Esophagus muscularis mucosa (tissue), 4 donors: ENCODE data around the gene LRRC3. TPM values are rescaled to one million over a fixed set of nuclear protein-coding genes. Genes with fewer than 3 reads are reported as not detected.
A peak's percentile ranks its signal among the peaks of the same experiment; 100 is the strongest.
"Not testable (repeated sequence)": the region's sequence is repeated elsewhere in the genome, so short reads cannot be mapped to it uniquely, and the experiment has no call there.

ENCODE experiments used
- DNase-seq: peaks from one replicate; pipeline ENCODE4 v3.0.0-alpha.2; 2017; ENCODE audit errors: extremely low spot score
- H3K27ac ChIP-seq, 4 donors: fragments of 200-600 bp; sonication (generic); replicated peaks in 1 of 4; 1 replicate in 3 of 4; 2 replicates in 1 of 4; pipeline ENCODE4 v1.5.1; 2016 to 2019; ENCODE audit warnings: mild to moderate bottlenecking in 1 of 4
- H3K27me3 ChIP-seq, 4 donors: fragments of 200-600 bp; sonication (generic); one replicate each; pipeline versions ENCODE4 v1.5.1 to v1.6.0; 2016 to 2019
- H3K36me3 ChIP-seq, 4 donors: fragments of 200-600 bp; sonication (generic); one replicate each; pipeline ENCODE4 v1.5.1; 2016 to 2019
- H3K4me1 ChIP-seq, 4 donors: fragments of 200-600 bp; sonication (generic); one replicate each; pipeline ENCODE4 v1.5.1; 2016 to 2019
- H3K4me3 ChIP-seq, 4 donors: fragments of 200-600 bp; sonication (generic); 1 replicate in 2 of 4; 2 replicates in 2 of 4; pipeline ENCODE4 v1.5.1; 2016 to 2019; ENCODE audit warnings: mild to moderate bottlenecking in 4 of 4, moderate library complexity in 1 of 4
- H3K9me3 ChIP-seq, 4 donors: fragments of 200-600 bp; sonication (generic); 1 replicate in 3 of 4; 2 replicates in 1 of 4; pipeline ENCODE4 v1.5.1; 2016 to 2019
- CTCF ChIP-seq, 3 experiments: fragments of 200-600 bp in 2 of 3; fragments of 450-650 bp in 1 of 3; sonication (generic) in 2 of 3; IDR thresholded peaks; one replicate each; pipeline ENCODE4 v1.5.1; 2017 to 2019; ENCODE audit warnings: antibody characterized with exemption in 3 of 3, mild to moderate bottlenecking in 2 of 3, moderate library complexity in 1 of 3
- EP300 ChIP-seq: sonication (generic); formaldehyde crosslinking; IDR thresholded peaks from one replicate; pipeline ENCODE4 v1.6.1; 2017; ENCODE audit warnings: antibody characterized with exemption
- POLR2A ChIP-seq: fragments of 450-650 bp; IDR thresholded peaks from one replicate; pipeline ENCODE4 v1.6.1; 2017; ENCODE audit warnings: antibody characterized with exemption, moderate library complexity, mild to moderate bottlenecking, low read depth
- POLR2AphosphoS5 ChIP-seq, 2 donors: sonication (generic); formaldehyde crosslinking; IDR thresholded peaks; one replicate each; pipeline ENCODE4 v1.6.1; 2017; ENCODE audit warnings: antibody characterized with exemption in 2 of 2
- WGBS: methylation state at CpG from one replicate; pipeline ENCODE4 v1.1.5; 2018; 5-methylcytosine and 5-hydroxymethylcytosine counted together
- intact Hi-C: fragments of 100-400 bp; cut with DNase I; formaldehyde crosslinking; loops from one replicate; pipeline ENCODE4 v1.15.1; 2023
- total RNA-seq, 4 donors: library from RNA; depleted of rRNA; stranded (reverse); fragments of >200 nt; gene quantifications; one replicate each; pipeline versions ENCODE4 v1.1.0 to v1.2.1, GENCODE V29; 2016

The LRRC3 gene
- total RNA-seq, 4 donors from 2014 or later = 3.3 to 6.6 (median 5.3) TPM

DNA sequence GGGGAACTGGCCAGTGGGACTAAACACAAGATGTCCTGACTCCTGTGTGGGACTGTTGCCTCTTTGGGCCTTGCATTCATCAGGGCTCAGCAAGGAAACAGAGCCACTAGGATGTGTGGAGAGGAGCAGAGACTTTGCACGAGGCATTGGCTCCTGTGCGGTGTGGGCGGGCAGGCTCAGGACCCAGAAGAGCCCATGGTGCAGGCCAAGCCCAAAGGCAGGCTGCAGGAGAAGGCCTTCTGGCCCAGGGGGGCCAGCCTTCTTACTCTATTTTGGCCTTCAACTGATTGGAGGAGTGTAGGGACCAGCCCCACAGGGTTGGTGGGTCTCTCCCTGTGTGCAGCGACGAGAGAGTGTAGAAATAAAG lies 23.5 kb downstream of the LRRC3 start:
- Histone ChIP-seq H3K36me3 (peaks cover 0 to 5% (median 0%) of the 10 kb centered on the region in 4 donors), H3K4me1 (no peaks in the 10 kb centered on the region), H3K9me3 (no peaks in the 10 kb centered on the region), H3K27ac (no peak overlapping the region), H3K27me3 (peaks cover 0 to 15% (median 0%) of the 10 kb centered on the region in 4 donors), H3K4me3 (no peak overlapping the region)
- DNase-seq = no peak
- no peak for TF ChIP-seq CTCF (IDR thresholded peaks at IDR 0.05)
- no peak for TF ChIP-seq EP300
- no peak for TF ChIP-seq POLR2A
- no peak for TF ChIP-seq POLR2AphosphoS5 (IDR thresholded peaks at IDR 0.05)
- intact Hi-C loops = no loop called here
- WGBS = 88% methylated on average over 5 of the region's 5 CpGs

DNA sequence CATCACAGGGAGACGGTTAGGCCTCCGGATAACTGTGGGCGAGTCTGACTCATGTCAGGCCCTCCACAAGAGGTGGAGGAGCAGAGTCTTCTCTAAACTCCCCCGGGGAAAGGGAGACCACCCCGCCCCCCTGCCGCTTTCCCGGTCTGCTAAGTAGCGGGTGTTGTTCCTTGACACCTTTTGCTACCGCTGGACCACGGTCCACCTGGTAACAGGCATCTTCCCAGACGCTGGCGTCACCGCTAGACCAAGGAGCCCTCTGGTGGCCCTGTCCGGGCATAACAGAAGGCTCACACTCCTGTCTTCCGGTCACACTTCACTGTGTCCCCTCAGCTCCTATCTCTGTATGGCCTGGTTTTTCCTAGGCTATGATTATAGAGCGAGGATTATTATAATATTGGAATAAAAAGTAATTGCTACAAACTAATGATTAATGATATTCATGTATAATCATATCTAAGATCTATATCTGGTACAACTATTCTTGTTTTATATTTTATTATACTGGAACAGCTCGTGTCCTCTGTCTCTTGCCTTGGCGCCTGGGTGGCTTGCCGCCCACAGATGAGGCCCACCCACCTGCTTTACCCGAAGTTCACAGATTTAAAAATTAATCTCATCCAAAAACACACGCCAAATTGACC lies 24.4 kb downstream of the LRRC3 start:
- TF ChIP-seq CTCF (IDR thresholded peaks at IDR 0.05) = peak; percentile 48 to 73 (median 57)
- H3K9me3 ChIP-seq, H3K4me1 ChIP-seq, H3K36me3 ChIP-seq, DNase-seq, H3K4me3 ChIP-seq, H3K27ac ChIP-seq, intact Hi-C loops: not testable (repeated sequence)
- H3K27me3 ChIP-seq = peaks cover 0 to 15% (median 0%) of the 10 kb centered on the region in 4 donors
- WGBS = 65% methylated on average over 12 of the region's 21 CpGs

DNA sequence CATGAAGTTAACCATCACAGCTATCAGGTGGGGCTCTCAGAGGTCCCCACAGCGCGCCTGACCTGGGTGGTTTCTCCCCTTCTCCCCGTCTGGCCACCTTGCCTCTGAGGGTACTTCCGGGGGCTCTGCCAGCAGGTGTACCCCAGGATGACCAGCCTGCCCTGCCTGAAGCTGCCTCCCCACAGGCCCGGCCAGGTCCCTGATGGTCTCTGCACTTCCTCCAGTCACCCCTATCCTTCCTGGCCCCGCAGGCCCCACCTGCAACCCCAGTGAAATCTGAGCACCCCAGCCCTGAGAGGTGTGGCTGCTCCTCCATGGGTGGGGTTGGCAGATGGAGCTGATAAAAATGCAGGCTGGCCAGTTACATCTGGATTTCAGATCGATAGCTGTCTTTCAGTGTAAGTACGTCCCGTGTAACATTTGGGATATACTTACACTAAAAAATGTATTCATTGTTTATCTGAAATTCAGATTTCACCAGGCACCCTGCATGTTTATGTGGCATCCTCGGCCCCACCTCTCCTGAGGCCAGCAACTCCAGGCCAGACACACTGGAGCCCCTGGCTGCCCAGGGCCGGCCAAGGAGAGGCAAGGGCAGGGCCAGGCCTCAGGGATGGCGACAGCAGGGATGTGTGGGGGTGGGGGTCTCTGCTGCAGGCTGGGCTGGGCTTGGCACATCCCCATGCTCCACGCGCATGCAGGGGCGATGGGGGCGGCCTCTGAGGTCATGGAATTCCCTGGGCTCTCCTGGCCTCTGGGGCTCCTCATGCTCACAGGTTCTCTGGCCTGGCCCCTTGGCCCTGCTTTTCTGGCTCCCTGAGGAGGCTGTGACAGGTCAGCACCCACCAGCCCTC lies 25.1 kb downstream of the LRRC3 start:
- Histone ChIP-seq H3K27ac (no peak overlapping the region), H3K9me3 (no peaks in the 10 kb centered on the region), H3K4me1 (no peaks in the 10 kb centered on the region), H3K36me3 (peaks cover 0 to 5% (median 0%) of the 10 kb centered on the region in 4 donors), H3K4me3 (no peak overlapping the region), H3K27me3 (peaks cover 0 to 21% (median 0%) of the 10 kb centered on the region in 4 donors)
- TF ChIP-seq POLR2A (no peak), POLR2AphosphoS5 (IDR thresholded peaks at IDR 0.05) (no peak), EP300 (no peak), CTCF (IDR thresholded peaks at IDR 0.05) (no peak)
- intact Hi-C loops = no loop called here
- DNase-seq = no peak
- 74% methylated on average over 9 of the region's 16 CpGs for WGBS

DNA sequence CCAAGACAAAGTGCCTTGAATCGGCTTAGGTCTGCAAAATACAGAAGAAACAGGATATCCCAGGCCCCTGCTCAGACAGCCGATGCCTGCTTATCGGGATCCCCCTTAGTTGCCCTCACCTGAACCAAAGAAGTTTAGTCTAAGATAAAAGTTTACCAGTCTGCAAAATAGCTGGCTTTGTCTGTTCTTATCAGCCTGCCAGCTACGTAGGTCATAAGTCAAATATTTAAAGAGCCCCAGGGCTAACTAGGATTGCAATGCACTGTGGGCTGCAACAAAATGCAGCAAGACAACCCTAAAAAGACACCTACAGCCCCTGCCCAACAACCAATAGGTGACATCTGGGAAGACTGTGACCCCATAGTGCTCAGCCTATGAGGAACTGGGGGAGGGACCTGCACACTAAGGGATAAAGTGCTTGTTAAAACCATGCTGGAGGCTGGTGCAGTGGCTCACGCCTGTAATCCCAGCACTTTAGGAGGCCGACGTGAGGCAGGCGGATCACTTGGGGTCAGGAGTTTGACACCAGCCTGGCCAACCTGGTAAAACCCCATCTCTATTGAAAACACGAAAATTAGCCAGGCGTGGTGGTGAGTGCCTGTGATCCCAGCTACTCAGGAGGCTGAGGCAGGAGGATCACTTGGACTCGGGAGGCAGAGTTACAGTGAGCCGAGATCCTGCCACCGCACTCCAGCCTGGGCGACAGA lies 27.4 kb downstream of the LRRC3 start:
- Histone ChIP-seq H3K9me3 (no peaks in the 10 kb centered on the region), H3K4me1 (peaks cover 0 to 5% (median 0%) of the 10 kb centered on the region in 4 donors), H3K36me3 (peaks cover 0 to 2% (median 0%) of the 10 kb centered on the region in 4 donors), H3K4me3 (no peak overlapping the region), H3K27me3 (peaks cover 0 to 30% (median 0%) of the 10 kb centered on the region in 4 donors), H3K27ac (no peak overlapping the region)
- WGBS = 79% methylated on average over 14 of the region's 14 CpGs
- intact Hi-C loops = no loop called here
- DNase-seq = no peak
- no peak for TF ChIP-seq POLR2A
